ENCODE results near the gene FARSB.

GRCh38 chr2:222623756-222624309, 32.1 kb downstream of the FARSB start:
- no peak for TF ChIP-seq POLR2A (IDR thresholded peaks at IDR 0.05)
- TF ChIP-seq CTCF (IDR thresholded peaks at IDR 0.05), result no peak
- no peak for TF ChIP-seq POLR2AphosphoS5 (IDR thresholded peaks at IDR 0.05)
